H1 (cell line): ENCODE results near the gene FOXN4. TPM values are rescaled to one million over a fixed set of nuclear protein-coding genes. Genes with fewer than 3 reads are reported as not detected.

Source experiments
- CHD2 ChIP-seq: IDR thresholded peaks from 2 replicates; pipeline ENCODE4 v1.6.1; 2012; ENCODE audit warnings: low read length, improper control_type of control experiment
- HDAC2 ChIP-seq, 2 experiments: fragments of 300-600 bp in 1 of 2; sonication (generic) in 1 of 2; IDR thresholded peaks; 2 replicates each; pipeline ENCODE4 v1.6.1; 2011 to 2012; ENCODE audit warnings: low read depth in 2 of 2, low read length in 2 of 2, mild to moderate bottlenecking in 2 of 2, moderate library complexity in 2 of 2, borderline replicate concordance in 1 of 2, inconsistent platforms in 1 of 2
- JUND ChIP-seq: IDR thresholded peaks from 2 replicates; pipeline ENCODE4 v1.6.1; 2011; ENCODE audit warnings: mild to moderate bottlenecking, improper control_type of control experiment, low read length
- NANOG ChIP-seq: IDR thresholded peaks from 2 replicates; pipeline ENCODE4 v1.6.1; 2011; ENCODE audit warnings: low read length, low read depth, mild to moderate bottlenecking, inconsistent platforms; ENCODE audit not compliant: insufficient read depth, poor library complexity, severe bottlenecking
- POLR2AphosphoS5 ChIP-seq: IDR thresholded peaks from 2 replicates; pipeline ENCODE4 v1.6.1; 2011; ENCODE audit warnings: low read depth, low read length
- SIN3A ChIP-seq, 2 experiments: IDR thresholded peaks in 1 of 2; conservative IDR thresholded peaks in 1 of 2; 2 replicates each; pipeline ENCODE4 v1.6.1; 2011 to 2012; ENCODE audit warnings: low read length in 2 of 2, improper control_type of control experiment in 1 of 2, low read depth in 1 of 2, mild to moderate bottlenecking in 1 of 2
- SP1 ChIP-seq: IDR thresholded peaks from 2 replicates; pipeline ENCODE4 v1.6.1; 2011; ENCODE audit warnings: low read depth, low read length
- SP4 ChIP-seq: IDR thresholded peaks from 2 replicates; pipeline ENCODE4 v1.6.1; 2012; ENCODE audit warnings: low read length, inconsistent platforms
- polyA plus RNA-seq, 7 experiments: library from polyadenylated mRNA; depleted of rRNA in 3 of 7; stranded (reverse) in 5 of 7; unstranded in 2 of 7; fragments of >200 nt in 5 of 7; fragments of 200-250 nt in 2 of 7; gene quantifications; 1 replicate in 5 of 7; 2 replicates in 1 of 7; 4 replicates in 1 of 7; pipeline versions ENCODE4 v1.2.1 to v1.2.3, GENCODE V29; 2011 to 2013; ENCODE audit warnings: missing spikeins in 2 of 7, mixed read lengths in 2 of 7
- total RNA-seq: library from RNA; stranded (reverse); fragmentation: NEBNext Ultra II Directional; extraction: Animal tissue kit (Norgen Biotek cat#: 25700); gene quantifications from 2 replicates; pipeline ENCODE4 v1.2.1, GENCODE V29; 2021
- TF ChIP-seq, protein P1 (sequence below): IDR thresholded peaks from 2 replicates; pipeline ENCODE4 v1.6.1; 2011; ENCODE audit warnings: low read depth, mild to moderate bottlenecking, low read length; ENCODE audit not compliant: insufficient read depth

FOXN4 gene
- total and polyA plus RNA-seq, 2 of the 8 experiments (the other 6 are each of a cell fraction or from before 2014, with no cell fraction given), result 0.26 to 0.29 TPM

DNA sequence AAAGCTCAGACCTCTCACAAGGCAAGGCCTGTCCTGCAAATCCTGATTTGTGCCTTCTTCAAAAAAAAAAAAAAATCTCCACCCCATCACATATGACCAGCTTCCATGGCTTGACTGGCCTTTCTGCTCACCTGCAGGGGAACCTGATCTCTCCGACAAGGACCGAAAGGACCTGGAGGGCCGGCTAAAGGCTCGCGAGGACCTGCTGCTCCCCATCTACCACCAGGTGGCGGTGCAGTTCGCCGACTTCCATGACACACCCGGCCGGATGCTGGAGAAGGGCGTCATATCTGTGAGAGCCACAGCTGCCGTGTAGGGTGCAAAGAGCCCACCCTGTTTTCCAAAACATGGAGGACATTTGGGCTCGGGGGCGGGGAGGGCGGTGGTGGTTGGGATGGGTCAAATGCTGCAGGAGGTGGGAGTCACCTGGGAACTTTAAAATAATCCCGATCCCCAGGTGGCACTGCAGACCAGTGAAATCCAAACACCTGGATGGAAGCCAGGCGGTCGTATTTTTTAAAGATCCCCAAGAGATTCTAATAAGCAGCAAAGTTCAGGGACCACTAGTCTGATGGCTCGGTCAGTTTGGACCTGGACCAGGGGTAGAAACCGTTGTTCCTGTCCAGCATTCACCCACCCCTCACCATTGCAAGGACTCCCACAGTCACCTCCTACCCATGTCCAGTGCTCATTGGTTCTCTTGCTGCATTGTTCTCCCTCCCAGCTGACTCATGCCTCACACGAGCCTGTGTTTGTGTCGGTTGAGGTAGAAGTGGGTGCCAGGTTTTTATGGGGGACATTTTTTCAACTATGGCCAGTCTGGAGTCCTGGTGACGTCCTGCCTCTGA, 44.8 kb downstream of the FOXN4 start (continued):
- TF ChIP-seq HDAC2 (IDR thresholded peaks at IDR 0.05; ENCODE audit: borderline replicate concordance in 1 of 2, low read depth in 2 of 2, low read length in 2 of 2) (no peak), SP1 (no peak), CHD2 (peak; percentile 70; the same call in 1 of the 2 replicates), SIN3A (conservative IDR thresholded peaks at IDR 0.05 in 1 of 2, IDR thresholded peaks at IDR 0.05 in 1 of 2; ENCODE audit: low read depth in 1 of 2, low read length in 2 of 2) (no peak), SP4 (no peak), JUND (no peak), POLR2AphosphoS5 (no peak), NANOG (no peak)
- TF ChIP-seq, protein P1, sequence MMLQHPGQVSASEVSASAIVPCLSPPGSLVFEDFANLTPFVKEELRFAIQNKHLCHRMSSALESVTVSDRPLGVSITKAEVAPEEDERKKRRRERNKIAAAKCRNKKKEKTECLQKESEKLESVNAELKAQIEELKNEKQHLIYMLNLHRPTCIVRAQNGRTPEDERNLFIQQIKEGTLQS, result no peak
- TF ChIP-seq, all 59 proteins: peak for 8
